ENCODE data around the gene NF2. TPM values are rescaled to one million over a fixed set of nuclear protein-coding genes. Genes with fewer than 3 reads are reported as not detected.

NF2 gene
- total and polyA plus RNA-seq, 2 of the 8 experiments (the other 6 are each of a cell fraction or from before 2014, with no cell fraction given), result 17.6 to 53.6 TPM

DNA sequence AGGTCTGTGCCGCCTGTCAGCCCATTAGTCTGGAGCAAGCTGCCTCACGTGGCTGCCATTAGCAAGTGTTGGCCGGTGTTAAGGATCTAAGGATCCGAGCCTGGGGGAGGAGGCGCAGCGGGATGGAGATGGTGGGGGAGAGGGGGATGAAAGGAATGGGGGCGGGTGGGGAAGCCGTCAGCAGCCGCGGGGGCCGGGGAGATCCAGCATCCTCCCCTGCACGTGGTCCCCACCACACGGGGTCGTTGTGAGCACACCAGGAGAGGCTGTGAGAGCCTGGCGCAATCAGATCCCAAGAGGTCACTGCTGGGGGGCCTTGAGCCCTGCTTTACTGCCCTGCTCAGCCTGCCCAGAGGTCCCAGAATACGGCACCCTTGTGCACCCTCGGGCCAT lies 123.7 kb downstream of the NF2 start:
- Histone ChIP-seq H3K14ac (ENCODE audit: insufficient read length) (no peak overlapping the region), H3K18ac (ENCODE audit: extremely low read depth, low read length) (no peak overlapping the region; the same call in 1 of the 2 replicates), H3K4me3 (ENCODE audit: extremely low read depth in 1 of 4, insufficient read depth in 2 of 4, low read depth in 3 of 4, low read length in 4 of 4) (no peak overlapping the region), H2BK20ac (ENCODE audit: low read length) (no peak overlapping the region), H3K23me2 (ENCODE audit: low read depth, low read length) (no peaks in the 10 kb centered on the region), H4K8ac (ENCODE audit: extremely low read depth, insufficient read depth, low read length) (no peak overlapping the region; the same call in 1 of the 2 replicates), H2AFZ (ENCODE audit: low read length) (no peak overlapping the region), H2AK5ac (ENCODE audit: low read depth, low read length) (no peak overlapping the region), H3K79me1 (ENCODE audit: low read depth, low read length) (no peaks in the 10 kb centered on the region), H3K56ac (replicated peaks; ENCODE audit: insufficient read length, low read depth, low read length) (no peak overlapping the region), H3K27ac (ENCODE audit: low read depth, low read length) (no peak overlapping the region), H3K4ac (replicated peaks; ENCODE audit: insufficient read length, low read depth, low read length) (peak overlapping the region; percentile 38), H4K91ac (replicated peaks; ENCODE audit: insufficient read length, low read length) (peak overlapping the region; percentile 55), H2BK120ac (replicated peaks; ENCODE audit: low read depth, low read length) (no peak overlapping the region), H2BK5ac (ENCODE audit: low read depth, low read length) (no peak overlapping the region; the same call in 1 of the 2 replicates), H3K4me1 (replicated peaks in 1 of 4; ENCODE audit: control insufficient read depth in 3 of 4, insufficient read depth in 4 of 4, low read length in 3 of 4) (peaks cover 0 to 6% (median 4%) of the 10 kb centered on the region in 4 experiments; a peak in 6 of 7 replicates), H4K5ac (ENCODE audit: insufficient read length, low read depth, low read length) (no peak overlapping the region), H3K9ac (replicated peaks in 1 of 4; ENCODE audit: extremely low read depth in 1 of 4, low read depth in 3 of 4, low read length in 3 of 4) (no peak overlapping the region), H3K4me2 (ENCODE audit: insufficient read depth in 1 of 2, low read depth in 2 of 2, low read length in 2 of 2) (peak overlapping the region in 1 of 2 experiments; percentile 16; a peak in 2 of 4 replicates), H2BK12ac (ENCODE audit: low read depth, low read length) (no peak overlapping the region), H4K20me1 (replicated peaks in 1 of 2; ENCODE audit: control insufficient read depth in 1 of 2, insufficient read depth in 2 of 2, low read length in 2 of 2) (peaks cover 0 to 3% of the 10 kb centered on the region in 2 experiments), H3K36me3 (ENCODE audit: control insufficient read depth in 2 of 4, insufficient read depth in 4 of 4, low read length in 3 of 4) (no peaks in the 10 kb centered on the region), H3K9me3 (ENCODE audit: insufficient read depth in 2 of 2, low read depth in 1 of 2, low read length in 1 of 2) (no peaks in the 10 kb centered on the region), H2BK15ac (ENCODE audit: low read length) (no peak overlapping the region), H3K23ac (ENCODE audit: insufficient read length) (no peak overlapping the region), H3K27me3 (replicated peaks in 1 of 4; ENCODE audit: control insufficient read depth in 3 of 4, extremely low read depth in 1 of 4, insufficient read depth in 3 of 4, low read length in 3 of 4) (peaks cover 0 to 9% (median 3%) of the 10 kb centered on the region in 4 experiments; a peak in 4 of 7 replicates), H3K79me2 (ENCODE audit: control insufficient read depth in 1 of 2, insufficient read depth in 2 of 2, low read length in 2 of 2) (no peaks in the 10 kb centered on the region)
- peak in 1 of 2 experiments; percentile 79 for DNase-seq (ENCODE audit: low read depth in 1 of 2, low spot score in 2 of 2)
- ChIA-PET POLR2A (ENCODE audit: partially characterized antibody) (no interaction called here), CTCF (ENCODE audit: partially characterized antibody) (interaction anchor here (0.6 to 4.8 kb wide), 10 partner anchors 10 to 307 kb away, joined by 3 to 22 read pairs (median 4); no protein-coding TSS in a partner anchor)
- no peak for FAIRE-seq
- WGBS, 2 experiments (ENCODE audit: extremely low coverage in 1 of 2, insufficient coverage in 1 of 2, insufficient read length in 1 of 2, insufficient replicate concordance in 2 of 2, low coverage in 1 of 2, low lambda C conversion rate in 2 of 2, missing lambda C conversion rate in 1 of 2), result 19% methylated on average over 8 of the region's 17 CpGs; no CpG with 5 or more reads in 1 of the 2 experiments
- TF ChIP-seq POLR2AphosphoS5 (IDR thresholded peaks at IDR 0.05; ENCODE audit: low read depth, low read length) (no peak), KDM1A (IDR thresholded peaks at IDR 0.05; ENCODE audit: borderline replicate concordance, low read length) (0 out of 2 replicates have a peak, but pooled peaks have one; percentile 12), JUN (IDR thresholded peaks at IDR 0.05; ENCODE audit: low read depth, low read length) (no peak), CREB1 (IDR thresholded peaks at IDR 0.05) (0 out of 2 replicates have a peak, but pooled peaks have one; percentile 9), CTBP2 (IDR thresholded peaks at IDR 0.05; ENCODE audit: borderline replicate concordance, insufficient read depth, insufficient read length, low read length) (no peak), PHF8 (conservative IDR thresholded peaks at IDR 0.05; ENCODE audit: low read depth, low read length) (no peak), TAF1 (IDR thresholded peaks at IDR 0.05; ENCODE audit: low read depth, low read length) (no peak), SIN3A (conservative IDR thresholded peaks at IDR 0.05 in 1 of 2, IDR thresholded peaks at IDR 0.05 in 1 of 2; ENCODE audit: low read depth in 1 of 2, low read length in 2 of 2) (no peak), SUZ12 (IDR thresholded peaks at IDR 0.05; ENCODE audit: low read length) (no peak), BRCA1 (IDR thresholded peaks at IDR 0.05; ENCODE audit: low read depth, low read length) (no peak)
- TF ChIP-seq, protein P1, sequence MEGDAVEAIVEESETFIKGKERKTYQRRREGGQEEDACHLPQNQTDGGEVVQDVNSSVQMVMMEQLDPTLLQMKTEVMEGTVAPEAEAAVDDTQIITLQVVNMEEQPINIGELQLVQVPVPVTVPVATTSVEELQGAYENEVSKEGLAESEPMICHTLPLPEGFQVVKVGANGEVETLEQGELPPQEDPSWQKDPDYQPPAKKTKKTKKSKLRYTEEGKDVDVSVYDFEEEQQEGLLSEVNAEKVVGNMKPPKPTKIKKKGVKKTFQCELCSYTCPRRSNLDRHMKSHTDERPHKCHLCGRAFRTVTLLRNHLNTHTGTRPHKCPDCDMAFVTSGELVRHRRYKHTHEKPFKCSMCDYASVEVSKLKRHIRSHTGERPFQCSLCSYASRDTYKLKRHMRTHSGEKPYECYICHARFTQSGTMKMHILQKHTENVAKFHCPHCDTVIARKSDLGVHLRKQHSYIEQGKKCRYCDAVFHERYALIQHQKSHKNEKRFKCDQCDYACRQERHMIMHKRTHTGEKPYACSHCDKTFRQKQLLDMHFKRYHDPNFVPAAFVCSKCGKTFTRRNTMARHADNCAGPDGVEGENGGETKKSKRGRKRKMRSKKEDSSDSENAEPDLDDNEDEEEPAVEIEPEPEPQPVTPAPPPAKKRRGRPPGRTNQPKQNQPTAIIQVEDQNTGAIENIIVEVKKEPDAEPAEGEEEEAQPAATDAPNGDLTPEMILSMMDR (IDR thresholded peaks at IDR 0.05; ENCODE audit: control extremely low read depth in 1 of 3, insufficient read depth in 1 of 3, low read depth in 1 of 3, low read length in 3 of 3), result peak; percentile 42 to 62 (median 45)
